Mesodermal cell (in vitro differentiated cells): ENCODE measurements around the gene NPRL2. TPM values are rescaled to one million over a fixed set of nuclear protein-coding genes. Genes with fewer than 3 reads are reported as not detected.

Experiments used
- H3K27ac ChIP-seq: 2 replicates; pipeline ENCODE4 v1.7.0; 2013; ENCODE audit warnings: mild to moderate bottlenecking, low read depth, low read length, moderate library complexity; ENCODE audit not compliant: severe bottlenecking
- H3K36me3 ChIP-seq: 2 replicates; pipeline ENCODE4 v1.7.1; 2013; ENCODE audit warnings: mild to moderate bottlenecking, low read length, moderate library complexity; ENCODE audit not compliant: control insufficient read depth, insufficient read depth
- H3K4me1 ChIP-seq: one replicate; pipeline ENCODE4 v1.7.1; 2013; ENCODE audit warnings: mild to moderate bottlenecking, low read length; ENCODE audit not compliant: insufficient read depth, control insufficient read depth, poor library complexity, severe bottlenecking
- H3K4me3 ChIP-seq: 2 replicates; pipeline ENCODE4 v1.7.0; 2013; ENCODE audit warnings: low read length, control low read depth, mild to moderate bottlenecking; ENCODE audit not compliant: insufficient read depth, poor library complexity, severe bottlenecking; ENCODE audit errors: extremely low read depth
- H3K9me3 ChIP-seq: 2 replicates; pipeline ENCODE4 v1.7.1; 2013; ENCODE audit warnings: mild to moderate bottlenecking, low read length, moderate library complexity; ENCODE audit not compliant: control insufficient read depth
- WGBS, 2 experiments: methylation state at CpG; one replicate each; pipeline ENCODE4 v1.1.5; 2013; ENCODE audit warnings: missing lambda C conversion rate in 2 of 2; ENCODE audit not compliant: insufficient coverage in 2 of 2; 5-methylcytosine and 5-hydroxymethylcytosine counted together
- polyA plus RNA-seq, 2 experiments: library from polyadenylated mRNA; stranded (reverse); fragments of 50-300 nt; gene quantifications; one replicate each; pipeline ENCODE4 v1.2.3, GENCODE V29; 2013

Gene NPRL2
- 30.2 TPM for polyA plus RNA-seq (2013, experiment 1 of 2)
- polyA plus RNA-seq (2013, experiment 2 of 2): 29.5 TPM

- Histone ChIP-seq H3K9me3 (no peaks in the 10 kb centered on the region), H3K27ac (peak within 1 kb of the TSS; percentile 75), H3K36me3 (peaks cover 41% of the 10 kb centered on the region), H3K4me3 (peak within 1 kb of the TSS; percentile 71), H3K4me1 (no peaks in the 10 kb centered on the region)
- 3% methylated on average over 64 of the region's 64 CpGs for WGBS, 2 experiments
Measured at GRCh38 chr3:50350527-50351322, at the start of gene NPRL2, which contains the start of gene CYB561D2. TSS of gene NPRL2 (minus strand) at chr3:50350775. CDS start at chr3:50350652, 123 bp downstream. TSS of gene CYB561D2 (plus strand) at chr3:50350862. CDS start at chr3:50351434, 572 bp downstream.

DNA sequence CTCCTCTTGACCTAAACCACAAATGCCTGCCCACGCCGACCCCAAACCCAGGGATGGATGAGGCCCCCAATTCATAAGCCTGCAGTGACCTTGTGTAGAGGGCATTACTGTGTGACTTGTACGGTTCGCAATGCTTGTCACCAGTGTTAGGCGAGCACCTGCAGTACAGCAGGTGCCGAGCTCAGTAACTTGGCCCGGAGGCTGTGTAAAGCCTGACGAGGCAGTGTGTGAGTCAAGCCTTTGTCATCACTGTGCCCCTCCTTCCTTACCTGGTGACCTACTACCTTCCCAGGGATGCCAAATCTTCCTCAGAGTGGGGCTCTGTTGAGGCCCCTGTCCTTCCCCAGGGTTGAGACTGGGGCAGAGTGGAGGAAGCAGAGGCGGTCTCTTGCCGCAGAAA lies 45.9 kb upstream of the NPRL2 start:
- Histone ChIP-seq H3K36me3 (no peaks in the 10 kb centered on the region), H3K4me3 (no peak overlapping the region), H3K27ac (no peak overlapping the region), H3K9me3 (no peaks in the 10 kb centered on the region), H3K4me1 (no peaks in the 10 kb centered on the region)
- WGBS, 2 experiments: 90 to 92% methylated on average over 9 of the region's 10 CpGs

DNA sequence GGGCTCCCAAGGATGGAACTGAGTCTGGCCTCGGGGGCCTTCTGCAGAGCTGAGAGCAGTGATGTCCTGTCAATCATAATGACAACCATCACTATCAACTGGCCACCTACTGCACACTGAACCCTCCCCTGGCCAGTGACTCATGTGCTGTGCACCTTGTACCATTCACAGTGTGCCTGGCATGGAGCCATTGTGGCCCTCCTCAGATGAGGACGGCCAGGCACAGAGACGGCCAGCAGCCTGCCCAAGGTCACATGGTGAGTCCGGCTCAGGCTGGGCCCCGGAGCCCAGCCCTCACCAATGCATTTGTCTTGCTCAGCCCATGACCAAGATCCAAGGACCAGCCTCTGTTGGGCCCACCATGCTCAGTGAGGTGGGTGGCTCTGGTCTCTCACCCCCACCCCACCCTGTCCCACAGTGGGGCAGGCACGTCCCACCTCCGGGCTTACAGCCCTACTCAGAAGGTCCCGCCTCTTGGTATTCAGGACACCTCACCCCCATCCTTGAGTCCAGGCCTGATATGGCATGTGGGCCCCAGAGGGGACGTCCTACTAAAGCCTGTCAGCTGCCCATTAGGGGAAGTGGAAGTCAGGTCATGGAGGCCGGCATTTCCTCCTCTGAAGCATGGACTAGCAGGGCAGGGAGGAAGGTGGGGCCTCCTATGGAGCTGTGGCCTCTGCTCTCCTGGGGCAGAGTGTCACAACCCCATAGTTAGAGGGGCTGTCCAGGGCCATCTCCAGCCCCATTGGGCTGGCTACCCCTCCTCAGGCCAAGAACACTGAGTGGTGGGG lies 44.7 kb upstream of the NPRL2 start:
- no peaks in the 10 kb centered on the region for H3K4me1 ChIP-seq

DNA sequence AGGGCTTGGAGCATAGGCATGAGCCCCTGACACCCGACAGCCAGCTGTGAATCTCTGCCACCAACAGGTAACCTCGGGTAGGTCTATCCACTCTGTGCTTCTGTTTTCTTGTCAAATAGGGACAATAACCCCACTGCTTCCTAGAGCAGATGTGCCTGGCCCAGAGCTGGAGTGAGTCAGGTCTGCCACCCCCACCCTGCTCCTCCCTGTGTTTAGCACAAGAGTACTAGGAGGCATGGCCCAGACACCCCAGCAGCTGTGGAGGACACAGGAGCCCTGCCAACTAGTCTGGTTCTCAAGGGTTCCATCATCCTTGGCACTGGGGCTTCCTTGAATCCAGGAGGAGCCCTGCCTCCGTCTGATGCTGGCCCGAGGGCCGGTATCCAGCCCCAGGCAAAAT lies 42.5 kb upstream of the NPRL2 start:
- Histone ChIP-seq H3K4me1 (peaks cover 8% of the 10 kb centered on the region), H3K36me3 (no peaks in the 10 kb centered on the region), H3K27ac (no peak overlapping the region), H3K4me3 (no peak overlapping the region), H3K9me3 (no peaks in the 10 kb centered on the region)
- WGBS, 2 experiments: 86 to 93% methylated on average over 5 of the region's 5 CpGs

More for the DNA sequence above, 44.7 kb upstream of the NPRL2 start:
- Histone ChIP-seq H3K27ac (no peak overlapping the region), H3K4me3 (no peak overlapping the region), H3K9me3 (no peaks in the 10 kb centered on the region), H3K36me3 (no peaks in the 10 kb centered on the region)
- WGBS, 2 experiments: 87 to 89% methylated on average over 9 to 10 of the region's 10 CpGs

DNA sequence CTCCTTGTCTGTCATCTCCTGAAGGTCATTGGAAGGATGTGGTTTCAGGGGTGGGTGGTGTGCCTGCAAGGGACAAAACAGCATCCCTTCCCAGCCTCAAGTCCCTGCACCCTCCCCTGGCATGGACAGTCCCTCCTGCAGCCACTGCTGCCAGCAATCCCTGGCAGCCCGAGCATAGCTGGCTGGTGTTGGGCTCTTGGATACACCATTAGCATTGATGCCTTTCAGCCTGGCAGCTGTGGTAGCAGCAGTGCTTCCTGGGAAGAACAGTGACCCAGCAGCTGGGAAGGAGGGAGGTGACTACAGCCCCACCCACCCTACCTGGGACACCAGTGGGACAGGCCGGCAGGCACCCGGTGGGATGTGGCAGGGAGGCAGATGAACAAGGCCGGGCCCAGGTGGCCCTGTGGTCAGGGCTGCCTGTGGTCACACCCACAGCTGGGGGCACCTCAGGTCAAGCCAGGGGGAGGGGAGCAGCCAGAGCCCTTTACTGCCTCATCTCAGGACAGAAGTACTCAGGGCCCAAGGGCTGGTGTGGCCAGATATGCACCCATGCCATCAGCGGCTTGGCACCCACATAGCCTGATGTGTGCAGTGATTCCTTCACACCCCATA lies 41.6 kb upstream of the NPRL2 start:
- no peaks in the 10 kb centered on the region for H3K9me3 ChIP-seq
- no peaks in the 10 kb centered on the region for H3K36me3 ChIP-seq
- no peak overlapping the region for H3K4me3 ChIP-seq
- H3K27ac ChIP-seq: no peak overlapping the region
- 75 to 76% methylated on average over 4 to 5 of the region's 5 CpGs for WGBS, 2 experiments
- H3K4me1 ChIP-seq: peaks cover 8% of the 10 kb centered on the region

GRCh38 chr3:50390508-50391224 lies 40.1 kb upstream of the NPRL2 start:
- 87 to 95% methylated on average over 7 to 11 of the region's 12 CpGs for WGBS, 2 experiments
- Histone ChIP-seq H3K36me3 (no peaks in the 10 kb centered on the region), H3K4me3 (no peak overlapping the region), H3K4me1 (peaks cover 8% of the 10 kb centered on the region), H3K27ac (no peak overlapping the region), H3K9me3 (no peaks in the 10 kb centered on the region)

GRCh38 chr3:50389414-50389767 lies 38.8 kb upstream of the NPRL2 start:
- H3K4me3 ChIP-seq: no peak overlapping the region
- 86 to 97% methylated on average over 2 to 6 of the region's 6 CpGs for WGBS, 2 experiments
- H3K27ac ChIP-seq: no peak overlapping the region
- no peaks in the 10 kb centered on the region for H3K9me3 ChIP-seq
- peaks cover 8% of the 10 kb centered on the region for H3K4me1 ChIP-seq
- H3K36me3 ChIP-seq: no peaks in the 10 kb centered on the region

- Histone ChIP-seq H3K27ac (no peak overlapping the region), H3K36me3 (no peaks in the 10 kb centered on the region), H3K4me1 (peaks cover 8% of the 10 kb centered on the region), H3K9me3 (no peaks in the 10 kb centered on the region), H3K4me3 (no peak overlapping the region)
- WGBS, 2 experiments: 72 to 82% methylated on average over 5 to 14 of the region's 22 CpGs
Measured at GRCh38 chr3:50388720-50389413, 38.3 kb upstream of the NPRL2 start.

GRCh38 chr3:50388016-50388719 lies 37.6 kb upstream of the NPRL2 start:
- 81 to 82% methylated on average over 22 to 25 of the region's 25 CpGs for WGBS, 2 experiments
- H3K36me3 ChIP-seq: no peaks in the 10 kb centered on the region
- H3K4me1 ChIP-seq: peaks cover 8% of the 10 kb centered on the region
- H3K27ac ChIP-seq: no peak overlapping the region
- H3K9me3 ChIP-seq: no peaks in the 10 kb centered on the region
- no peak overlapping the region for H3K4me3 ChIP-seq
